ENCODE results near the gene TPRN. TPM values are rescaled to one million over a fixed set of nuclear protein-coding genes. Genes with fewer than 3 reads are reported as not detected.
"Not testable (repeated sequence)": the region's sequence is repeated elsewhere in the genome, so short reads cannot be mapped to it uniquely, and the experiment has no call there.

TPRN gene
- total RNA-seq, 1 experiment from 2014 or later = 43.1 TPM

GRCh38 chr9:137240318-137240840 is 39.8 kb upstream of the TPRN start (continued):
- TF ChIP-seq AFF4 (CRISPR knock-in tag; IDR thresholded peaks at IDR 0.05; ENCODE audit: borderline replicate concordance) = no peak
- no peak for TF ChIP-seq NR2C2 (CRISPR knock-in tag; IDR thresholded peaks at IDR 0.05)
- peak; percentile 67; the same call in 1 of the 2 replicates for TF ChIP-seq FOXP4 (CRISPR knock-in tag; IDR thresholded peaks at IDR 0.05)
- no peak for TF ChIP-seq ZNF416 (CRISPR knock-in tag; IDR thresholded peaks at IDR 0.05)
- peak; percentile 44; the same call in 1 of the 2 replicates for TF ChIP-seq RELA (CRISPR knock-in tag; IDR thresholded peaks at IDR 0.05; ENCODE audit: borderline replicate concordance)
- TF ChIP-seq ZNF425 (CRISPR knock-in tag; conservative IDR thresholded peaks at IDR 0.05) = no peak
- peak; percentile 84 for TF ChIP-seq MAX (CRISPR knock-in tag; IDR thresholded peaks at IDR 0.05)
- TF ChIP-seq ZBTB43 (CRISPR knock-in tag; IDR thresholded peaks at IDR 0.05) = peak; percentile 80; the same call in 1 of the 2 replicates

- not testable (repeated sequence) for H3K27me3 Mint-ChIP-seq (ENCODE audit: low read depth); H3K9me3 Mint-ChIP-seq; DNase-seq (ENCODE audit: low spot score); H3K27ac Mint-ChIP-seq; ATAC-seq
- Mint-ChIP-seq H3K4me1 (peaks cover 44% of the 10 kb centered on the region), H3K36me3 (peaks cover 20% of the 10 kb centered on the region), H3K4me3 (peak overlapping the region; percentile 73)
- ChIA-PET POLR2A (interaction anchor here (1.1 to 1.8 kb wide), 8 partner anchors 12 to 110 kb away, joined by 3 to 30 read pairs (median 7); partner anchors contain the start of genes NELFB, NRARP, RNF224 and STPG3), CTCF (interaction anchor here (0.7 to 2.4 kb wide), 17 partner anchors 12 to 204 kb away, joined by 3 to 14 read pairs (median 4); partner anchors contain the start of genes EXD3, MAN1B1, NOXA1 and RNF224)
These were observed 39.1 kb upstream of the TPRN start for GRCh38 chr9:137239541-137240200.

Data from WTC11 (cell line).